ENCODE data around the gene MRPS26.

DNA sequence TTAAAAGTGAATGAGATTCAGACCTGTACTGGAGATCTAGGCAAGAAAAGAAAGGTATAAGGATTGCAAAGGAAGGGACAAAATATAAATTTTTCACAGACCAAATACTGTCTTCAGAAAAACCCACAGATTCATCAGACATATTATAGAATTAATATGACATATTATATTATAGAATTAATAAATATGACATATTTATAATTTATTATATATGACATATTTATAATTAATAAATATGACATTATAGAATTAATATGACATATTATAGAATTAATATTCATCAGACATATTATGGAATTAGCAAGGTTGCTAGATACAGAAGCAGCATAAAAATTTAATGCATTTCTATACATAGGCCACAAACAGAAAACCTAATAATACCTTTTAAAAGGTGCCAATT, 47.1 kb upstream of the MRPS26 start:
- TF ChIP-seq CTCF (IDR thresholded peaks at IDR 0.05) (no peak), POLR2AphosphoS5 (IDR thresholded peaks at IDR 0.05) (no peak)
